HL-60 (cell line): Measurements from ENCODE around the gene SAP30.

Experiments used
- DNase-seq, 2 experiments: peaks; one replicate each; pipeline ENCODE4 v3.0.0-alpha.2; 2010 to 2020; ENCODE audit warnings: low read depth in 1 of 2, low spot score in 1 of 2
- H3K27ac ChIP-seq: fragments of 250-450 bp; sonication (Bioruptor Pico); replicated peaks from 2 replicates; pipeline ENCODE4 v1.5.1; 2020; ENCODE audit warnings: mild to moderate bottlenecking, moderate library complexity
- H3K27me3 ChIP-seq: fragments of 250-450 bp; sonication (Bioruptor Pico); 2 replicates; pipeline ENCODE4 v1.5.1; 2021; ENCODE audit warnings: mild to moderate bottlenecking, moderate library complexity; ENCODE audit not compliant: insufficient read depth, poor library complexity, severe bottlenecking
- H3K4me3 ChIP-seq: replicated peaks from 2 replicates; pipeline ENCODE4 v1.5.1; 2011; ENCODE audit warnings: mild to moderate bottlenecking, control low read depth, low read length; ENCODE audit not compliant: insufficient read depth
- GABPA ChIP-seq: IDR thresholded peaks from 2 replicates; pipeline ENCODE4 v1.6.1; 2012; ENCODE audit warnings: low read depth
- POLR2AphosphoS5 ChIP-seq: IDR thresholded peaks from 2 replicates; pipeline ENCODE4 v1.6.1; 2012; ENCODE audit warnings: low read depth
- SPI1 ChIP-seq: IDR thresholded peaks from 2 replicates; pipeline ENCODE4 v1.6.1; 2012; ENCODE audit warnings: low read depth, mild to moderate bottlenecking, borderline replicate concordance
- TF ChIP-seq, protein P1 (sequence below): IDR thresholded peaks from 2 replicates; pipeline ENCODE4 v1.6.1; 2012; ENCODE audit warnings: low read depth; ENCODE audit not compliant: insufficient replicate concordance
- TF ChIP-seq, protein P2 (sequence below): IDR thresholded peaks from one replicate; pipeline ENCODE4 v1.5.1; 2011; ENCODE audit warnings: low read length, control low read depth, inconsistent platforms; ENCODE audit not compliant: insufficient read depth

The SAP30 gene

DNA sequence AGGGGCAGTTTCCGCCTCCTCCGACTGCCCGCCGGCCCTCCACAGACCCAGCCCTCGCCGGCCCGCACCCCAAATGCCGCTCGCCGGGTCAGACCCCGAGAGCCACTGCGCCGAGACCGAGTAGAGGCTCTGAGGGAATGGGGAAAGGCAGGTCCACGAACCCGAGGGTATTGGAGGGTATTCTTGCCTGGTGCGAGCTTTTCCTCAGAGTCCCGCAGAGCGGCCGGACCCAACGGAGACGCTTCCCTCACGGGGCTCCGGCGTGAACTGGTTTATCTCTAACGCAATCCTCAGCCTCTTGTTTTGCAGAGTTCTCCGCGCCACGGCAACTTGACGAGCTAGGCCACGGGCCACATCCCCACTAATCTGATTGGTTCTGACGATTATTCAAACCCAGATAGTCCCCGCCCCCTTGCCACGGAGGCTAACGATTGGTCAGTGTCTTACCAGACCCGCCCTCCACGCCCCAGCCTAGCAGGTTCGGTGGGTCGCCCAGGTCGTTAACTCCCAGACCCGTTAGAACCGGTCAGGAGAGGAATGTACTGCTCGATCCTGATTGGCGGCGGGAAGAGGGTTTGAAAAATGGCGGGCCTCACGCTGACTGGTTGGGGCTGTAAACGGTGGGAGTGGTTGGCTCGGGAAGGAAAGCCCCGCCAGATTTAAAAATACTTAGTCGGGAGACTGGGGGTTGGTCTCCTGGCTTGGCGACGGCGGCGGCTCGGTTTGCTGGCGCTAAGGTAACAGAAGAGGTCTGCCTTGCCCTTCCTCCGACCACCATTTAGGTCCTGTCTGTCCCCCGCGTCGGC, 36.5 kb upstream of the SAP30 start, which contains the start of gene HMGB2:
TSS of gene HMGB2 (minus strand) at position 274 of the 806 bp plus-strand sequence. CDS start 709 bp downstream, outside the sequence.
- DNase-seq, result peak; percentile 99 to 100
- Histone ChIP-seq H3K27me3 (no peaks in the 10 kb centered on the region), H3K4me3 (peak within 1 kb of the TSS; percentile 81), H3K27ac (peak within 1 kb of the TSS; percentile 99)
- TF ChIP-seq, protein P1, sequence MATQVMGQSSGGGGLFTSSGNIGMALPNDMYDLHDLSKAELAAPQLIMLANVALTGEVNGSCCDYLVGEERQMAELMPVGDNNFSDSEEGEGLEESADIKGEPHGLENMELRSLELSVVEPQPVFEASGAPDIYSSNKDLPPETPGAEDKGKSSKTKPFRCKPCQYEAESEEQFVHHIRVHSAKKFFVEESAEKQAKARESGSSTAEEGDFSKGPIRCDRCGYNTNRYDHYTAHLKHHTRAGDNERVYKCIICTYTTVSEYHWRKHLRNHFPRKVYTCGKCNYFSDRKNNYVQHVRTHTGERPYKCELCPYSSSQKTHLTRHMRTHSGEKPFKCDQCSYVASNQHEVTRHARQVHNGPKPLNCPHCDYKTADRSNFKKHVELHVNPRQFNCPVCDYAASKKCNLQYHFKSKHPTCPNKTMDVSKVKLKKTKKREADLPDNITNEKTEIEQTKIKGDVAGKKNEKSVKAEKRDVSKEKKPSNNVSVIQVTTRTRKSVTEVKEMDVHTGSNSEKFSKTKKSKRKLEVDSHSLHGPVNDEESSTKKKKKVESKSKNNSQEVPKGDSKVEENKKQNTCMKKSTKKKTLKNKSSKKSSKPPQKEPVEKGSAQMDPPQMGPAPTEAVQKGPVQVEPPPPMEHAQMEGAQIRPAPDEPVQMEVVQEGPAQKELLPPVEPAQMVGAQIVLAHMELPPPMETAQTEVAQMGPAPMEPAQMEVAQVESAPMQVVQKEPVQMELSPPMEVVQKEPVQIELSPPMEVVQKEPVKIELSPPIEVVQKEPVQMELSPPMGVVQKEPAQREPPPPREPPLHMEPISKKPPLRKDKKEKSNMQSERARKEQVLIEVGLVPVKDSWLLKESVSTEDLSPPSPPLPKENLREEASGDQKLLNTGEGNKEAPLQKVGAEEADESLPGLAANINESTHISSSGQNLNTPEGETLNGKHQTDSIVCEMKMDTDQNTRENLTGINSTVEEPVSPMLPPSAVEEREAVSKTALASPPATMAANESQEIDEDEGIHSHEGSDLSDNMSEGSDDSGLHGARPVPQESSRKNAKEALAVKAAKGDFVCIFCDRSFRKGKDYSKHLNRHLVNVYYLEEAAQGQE, result peak; percentile 75
- TF ChIP-seq POLR2AphosphoS5 (peak; percentile 99), GABPA (no peak), SPI1 (no peak)
- TF ChIP-seq, protein P2, sequence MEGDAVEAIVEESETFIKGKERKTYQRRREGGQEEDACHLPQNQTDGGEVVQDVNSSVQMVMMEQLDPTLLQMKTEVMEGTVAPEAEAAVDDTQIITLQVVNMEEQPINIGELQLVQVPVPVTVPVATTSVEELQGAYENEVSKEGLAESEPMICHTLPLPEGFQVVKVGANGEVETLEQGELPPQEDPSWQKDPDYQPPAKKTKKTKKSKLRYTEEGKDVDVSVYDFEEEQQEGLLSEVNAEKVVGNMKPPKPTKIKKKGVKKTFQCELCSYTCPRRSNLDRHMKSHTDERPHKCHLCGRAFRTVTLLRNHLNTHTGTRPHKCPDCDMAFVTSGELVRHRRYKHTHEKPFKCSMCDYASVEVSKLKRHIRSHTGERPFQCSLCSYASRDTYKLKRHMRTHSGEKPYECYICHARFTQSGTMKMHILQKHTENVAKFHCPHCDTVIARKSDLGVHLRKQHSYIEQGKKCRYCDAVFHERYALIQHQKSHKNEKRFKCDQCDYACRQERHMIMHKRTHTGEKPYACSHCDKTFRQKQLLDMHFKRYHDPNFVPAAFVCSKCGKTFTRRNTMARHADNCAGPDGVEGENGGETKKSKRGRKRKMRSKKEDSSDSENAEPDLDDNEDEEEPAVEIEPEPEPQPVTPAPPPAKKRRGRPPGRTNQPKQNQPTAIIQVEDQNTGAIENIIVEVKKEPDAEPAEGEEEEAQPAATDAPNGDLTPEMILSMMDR, result no peak

DNA sequence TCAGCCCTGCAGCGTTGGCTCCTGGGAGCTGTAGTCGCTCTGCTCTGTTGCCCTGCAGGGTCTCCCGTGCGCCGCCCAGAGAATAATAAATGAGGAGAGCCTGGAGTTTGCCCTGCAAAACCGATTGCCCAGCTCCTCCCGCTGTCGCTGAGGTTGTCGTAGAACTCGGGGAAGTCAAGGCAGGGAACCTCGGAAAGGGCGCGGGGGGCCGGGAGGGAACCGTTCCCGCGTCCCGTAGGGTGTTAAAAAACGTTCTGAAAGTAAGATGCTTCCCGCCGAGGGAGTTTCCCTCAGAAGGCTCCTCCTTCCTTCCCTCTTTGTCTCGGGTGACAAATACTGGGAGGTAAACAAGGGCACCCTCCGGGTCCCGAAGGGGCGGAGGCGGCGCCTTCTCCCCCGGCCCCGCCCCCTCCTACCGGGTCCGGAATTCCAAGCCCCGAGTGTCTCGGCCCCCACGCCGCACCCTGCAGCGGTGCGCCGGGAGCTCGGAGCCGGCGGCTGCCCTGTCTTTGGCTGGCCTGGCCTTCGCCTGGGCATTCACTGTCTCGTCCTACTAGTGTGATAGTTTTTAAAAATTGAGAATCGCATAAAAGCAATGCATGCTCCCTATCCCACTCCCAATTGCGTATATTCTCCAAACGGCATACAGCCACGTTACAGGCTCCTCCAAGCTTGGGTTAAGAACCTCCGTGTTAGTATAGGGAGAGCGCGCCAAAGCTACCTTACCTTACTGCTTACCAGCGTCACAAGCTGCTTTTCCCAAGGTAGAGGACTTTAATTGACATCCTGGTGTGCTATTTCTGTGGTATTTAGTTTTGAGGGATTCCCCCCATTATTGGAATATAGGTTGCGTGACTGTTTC, 35.6 kb upstream of the SAP30 start:
- H3K4me3 ChIP-seq, result peak overlapping the region; percentile 81
- peak overlapping the region; percentile 99 for H3K27ac ChIP-seq
- TF ChIP-seq, protein P1, result peak; percentile 45
- TF ChIP-seq SPI1 (no peak), GABPA (no peak), POLR2AphosphoS5 (peak; percentile 24; the same call in 1 of the 2 replicates)
- TF ChIP-seq, protein P2, result no peak
- peak in 1 of 2 experiments; percentile 85 for DNase-seq
- no peaks in the 10 kb centered on the region for H3K27me3 ChIP-seq

- H3K4me3 ChIP-seq, result no peak overlapping the region
- no peaks in the 10 kb centered on the region for H3K27me3 ChIP-seq
- no peak overlapping the region for H3K27ac ChIP-seq
- no peak for TF ChIP-seq GABPA
- TF ChIP-seq SPI1, result no peak
- TF ChIP-seq, protein P2, result no peak
- TF ChIP-seq POLR2AphosphoS5, result no peak
- TF ChIP-seq, protein P1, result no peak
- DNase-seq, result no peak
These were observed 33.3 kb upstream of the SAP30 start for GRCh38 chr4:173337463-173337862.
